ENCODE measurements around the gene MYOM1.

Gene MYOM1

DNA sequence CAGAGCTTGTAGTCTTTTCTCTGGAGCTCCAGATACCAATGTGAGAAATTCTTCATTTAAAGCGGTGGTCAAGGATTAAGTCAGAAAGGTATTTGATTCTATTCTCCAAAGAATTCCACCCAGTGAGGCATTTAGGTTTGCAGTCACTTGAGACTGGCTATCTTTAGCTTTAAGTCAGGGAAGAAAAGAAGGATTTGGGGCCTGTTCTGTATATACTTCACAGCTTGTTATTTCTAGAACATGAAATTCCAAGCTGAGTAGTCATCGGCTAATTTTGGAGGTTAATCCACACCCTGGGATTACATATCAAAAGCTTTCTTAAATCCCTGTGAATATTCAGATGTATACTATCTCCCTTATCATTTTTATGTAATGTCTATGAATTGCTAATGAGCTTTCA lies 39.4 kb downstream of the MYOM1 start:
- POLR2A ChIA-PET (ENCODE audit: low non-redundant PET) = no interaction called here
- CTCF ChIA-PET = interaction anchor here (0.7 to 1.4 kb wide), 2 partner anchors 41 to 232 kb away, joined by 3 to 6 read pairs; no protein-coding TSS in a partner anchor

DNA sequence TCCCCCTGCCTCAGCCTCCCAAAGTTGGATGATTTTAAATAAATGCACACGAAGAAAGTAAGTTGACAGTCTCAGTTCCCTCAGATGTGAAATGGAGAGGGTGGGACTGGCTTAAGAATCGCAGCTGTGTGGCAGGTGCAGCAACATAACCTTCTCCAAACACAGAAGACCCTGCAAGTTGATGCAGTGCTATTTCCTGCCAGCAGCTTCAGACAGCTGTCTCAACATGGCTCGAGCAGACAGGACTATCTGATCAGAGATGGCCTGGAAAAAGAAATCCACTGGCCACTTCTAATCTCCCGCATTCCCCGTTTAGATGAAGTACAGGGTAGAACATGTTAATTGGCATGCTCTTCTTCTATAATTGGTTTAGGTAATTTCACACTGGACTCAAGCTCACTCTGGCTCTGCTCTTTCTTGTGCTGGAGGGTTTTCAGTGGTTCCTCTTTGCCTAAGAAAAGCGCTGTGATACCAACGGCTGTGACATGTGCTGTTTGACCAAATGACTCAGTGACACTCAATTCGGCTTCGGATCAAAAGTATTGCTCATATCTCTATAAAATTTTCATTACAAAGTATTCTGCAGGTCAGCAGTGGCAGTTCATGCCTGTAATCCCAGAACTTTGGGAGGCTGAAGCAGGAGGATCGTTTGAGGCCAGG lies 40.2 kb downstream of the MYOM1 start:
- no peak overlapping the region for H3K27ac ChIP-seq
- CTCF ChIA-PET = interaction anchor here (0.6 kb wide), 1 partner anchor 93 kb away, joined by 3 read pairs; no protein-coding TSS in a partner anchor
- TF ChIP-seq, protein P1, sequence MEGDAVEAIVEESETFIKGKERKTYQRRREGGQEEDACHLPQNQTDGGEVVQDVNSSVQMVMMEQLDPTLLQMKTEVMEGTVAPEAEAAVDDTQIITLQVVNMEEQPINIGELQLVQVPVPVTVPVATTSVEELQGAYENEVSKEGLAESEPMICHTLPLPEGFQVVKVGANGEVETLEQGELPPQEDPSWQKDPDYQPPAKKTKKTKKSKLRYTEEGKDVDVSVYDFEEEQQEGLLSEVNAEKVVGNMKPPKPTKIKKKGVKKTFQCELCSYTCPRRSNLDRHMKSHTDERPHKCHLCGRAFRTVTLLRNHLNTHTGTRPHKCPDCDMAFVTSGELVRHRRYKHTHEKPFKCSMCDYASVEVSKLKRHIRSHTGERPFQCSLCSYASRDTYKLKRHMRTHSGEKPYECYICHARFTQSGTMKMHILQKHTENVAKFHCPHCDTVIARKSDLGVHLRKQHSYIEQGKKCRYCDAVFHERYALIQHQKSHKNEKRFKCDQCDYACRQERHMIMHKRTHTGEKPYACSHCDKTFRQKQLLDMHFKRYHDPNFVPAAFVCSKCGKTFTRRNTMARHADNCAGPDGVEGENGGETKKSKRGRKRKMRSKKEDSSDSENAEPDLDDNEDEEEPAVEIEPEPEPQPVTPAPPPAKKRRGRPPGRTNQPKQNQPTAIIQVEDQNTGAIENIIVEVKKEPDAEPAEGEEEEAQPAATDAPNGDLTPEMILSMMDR (conservative IDR thresholded peaks at IDR 0.05; ENCODE audit: low read depth) = no peak
- POLR2A ChIA-PET (ENCODE audit: low non-redundant PET) = no interaction called here
- no peak for DNase-seq (ENCODE audit: low spot score)

More for the DNA sequence above, 39.4 kb downstream of the MYOM1 start:
- peak; percentile 8 for DNase-seq (ENCODE audit: low spot score)
- TF ChIP-seq, protein P1 (conservative IDR thresholded peaks at IDR 0.05; ENCODE audit: low read depth) = no peak
- no peak overlapping the region for H3K27ac ChIP-seq

DNA sequence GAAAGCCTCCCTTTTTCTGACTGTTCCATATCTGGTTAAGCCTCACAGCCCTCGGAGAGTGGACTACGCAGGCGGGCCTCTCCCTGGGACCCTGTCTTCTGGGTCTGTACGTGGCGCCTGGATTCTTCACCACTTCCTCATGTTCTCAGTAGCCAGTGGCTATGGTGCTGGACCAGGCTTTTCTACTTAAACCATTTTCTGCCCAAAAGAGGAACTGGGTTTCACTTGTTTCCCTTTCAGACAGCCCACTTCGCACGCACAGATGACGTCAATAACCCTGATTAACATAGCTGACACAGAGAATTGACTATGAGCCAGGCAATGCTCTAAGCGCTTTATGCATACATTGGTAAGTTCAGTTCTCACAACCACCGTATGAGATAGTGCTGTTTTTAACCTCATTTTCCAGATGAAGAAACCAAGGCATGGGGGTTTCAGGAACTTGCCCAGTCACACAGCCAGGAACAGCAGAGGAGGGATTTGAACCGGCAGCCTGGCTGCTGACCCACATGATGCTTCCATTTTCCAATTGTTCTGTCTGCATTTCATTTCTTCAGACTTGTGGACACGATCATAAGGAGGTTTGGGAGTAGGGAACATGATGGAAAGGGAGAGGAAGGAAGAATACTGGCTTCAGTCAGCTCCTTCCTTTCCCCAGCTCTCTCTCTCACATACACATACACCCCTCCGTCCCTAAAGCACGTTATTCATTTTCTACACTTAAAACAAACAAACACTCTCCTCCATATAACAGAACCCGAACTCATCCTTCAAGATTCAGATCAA lies 41.7 kb downstream of the MYOM1 start:
- POLR2A ChIA-PET (ENCODE audit: low non-redundant PET) = no interaction called here
- CTCF ChIA-PET = no interaction called here
- H3K27ac ChIP-seq = no peak overlapping the region
- TF ChIP-seq, protein P1 (conservative IDR thresholded peaks at IDR 0.05; ENCODE audit: low read depth) = no peak
- DNase-seq (ENCODE audit: low spot score) = no peak

DNA sequence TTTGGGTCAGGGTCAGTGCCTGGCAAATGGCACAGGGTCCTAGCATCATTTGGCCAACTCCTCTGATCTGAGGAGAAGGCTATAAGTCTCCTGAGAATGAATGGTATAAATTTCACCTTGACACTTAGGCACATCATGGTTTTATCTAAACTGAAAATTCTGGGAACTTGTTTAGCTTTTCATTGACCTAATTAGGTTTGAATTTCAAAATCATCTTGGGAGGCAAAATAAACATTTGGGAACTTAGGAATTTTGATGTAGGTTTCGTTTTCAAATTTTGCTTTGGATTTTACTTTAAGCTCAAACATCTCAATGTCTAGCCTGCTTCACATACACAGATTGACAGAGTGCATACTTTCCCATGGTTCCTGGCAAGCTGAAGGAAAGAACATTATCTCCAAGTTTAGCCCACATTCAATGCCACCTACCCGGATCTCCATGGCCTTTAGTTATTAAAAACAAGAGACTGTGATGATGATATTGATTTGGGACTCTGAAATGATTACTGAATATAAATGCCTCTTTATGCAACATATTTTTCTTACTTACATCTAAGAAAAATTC lies 44.5 kb downstream of the MYOM1 start:
- CTCF ChIA-PET = interaction anchor here (0.5 to 1.0 kb wide), 2 partner anchors 11 to 70 kb away, joined by 3 read pairs; no protein-coding TSS in a partner anchor
- TF ChIP-seq, protein P1 (conservative IDR thresholded peaks at IDR 0.05; ENCODE audit: low read depth) = no peak
- no peak overlapping the region for H3K27ac ChIP-seq
- DNase-seq (ENCODE audit: low spot score) = no peak
- POLR2A ChIA-PET (ENCODE audit: low non-redundant PET) = no interaction called here

DNA sequence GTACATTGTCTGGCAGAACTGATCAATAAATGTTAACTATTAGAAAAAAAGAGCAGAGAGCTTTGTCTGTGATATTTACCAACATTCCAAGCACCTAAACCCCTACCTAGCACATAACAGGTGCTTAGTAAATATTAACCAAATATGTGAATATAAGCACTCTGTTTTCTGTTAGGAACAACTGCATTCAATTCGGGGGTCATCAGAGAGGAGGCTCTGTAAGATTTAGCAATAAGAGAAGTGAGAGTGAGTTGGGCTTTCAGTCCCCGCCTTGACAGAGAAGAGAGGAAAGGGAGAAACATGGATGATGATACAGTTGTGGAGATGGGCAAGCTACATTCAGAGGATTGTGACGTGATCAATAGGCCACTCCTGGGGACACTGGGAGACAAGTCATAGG lies 47.7 kb downstream of the MYOM1 start:
- no peak overlapping the region for H3K27ac ChIP-seq
- DNase-seq (ENCODE audit: low spot score) = no peak
- POLR2A ChIA-PET (ENCODE audit: low non-redundant PET) = no interaction called here
- TF ChIP-seq, protein P1 (conservative IDR thresholded peaks at IDR 0.05; ENCODE audit: low read depth) = no peak
- CTCF ChIA-PET = no interaction called here

DNA sequence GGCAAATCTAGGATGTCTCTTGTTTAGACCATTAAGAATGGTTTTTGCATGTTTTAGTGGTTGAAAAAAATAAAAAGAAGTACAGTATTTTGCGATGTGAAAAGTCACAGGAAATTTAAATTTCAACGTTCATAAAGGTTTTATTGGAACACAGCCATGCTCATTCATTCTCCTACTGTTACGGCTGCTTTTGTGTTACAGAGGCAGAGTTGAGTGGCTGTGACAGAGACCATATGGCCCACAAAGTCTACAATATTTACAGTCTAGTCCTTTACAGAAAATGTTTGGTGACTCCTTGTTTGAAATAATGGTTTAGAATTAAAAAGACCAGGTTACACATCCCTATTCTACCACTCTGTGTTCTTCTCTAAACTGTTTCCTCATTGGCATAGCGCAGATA lies 48.1 kb downstream of the MYOM1 start:
- TF ChIP-seq, protein P1 (conservative IDR thresholded peaks at IDR 0.05; ENCODE audit: low read depth) = no peak
- no peak for DNase-seq (ENCODE audit: low spot score)
- CTCF ChIA-PET = no interaction called here
- no peak overlapping the region for H3K27ac ChIP-seq
- POLR2A ChIA-PET (ENCODE audit: low non-redundant PET) = no interaction called here

Measured in RWPE1 (cell line).